ENCODE results near the gene HNRNPAB.
"Not testable (repeated sequence)": the region's sequence is repeated elsewhere in the genome, so short reads cannot be mapped to it uniquely, and the experiment has no call there.

HNRNPAB gene

DNA sequence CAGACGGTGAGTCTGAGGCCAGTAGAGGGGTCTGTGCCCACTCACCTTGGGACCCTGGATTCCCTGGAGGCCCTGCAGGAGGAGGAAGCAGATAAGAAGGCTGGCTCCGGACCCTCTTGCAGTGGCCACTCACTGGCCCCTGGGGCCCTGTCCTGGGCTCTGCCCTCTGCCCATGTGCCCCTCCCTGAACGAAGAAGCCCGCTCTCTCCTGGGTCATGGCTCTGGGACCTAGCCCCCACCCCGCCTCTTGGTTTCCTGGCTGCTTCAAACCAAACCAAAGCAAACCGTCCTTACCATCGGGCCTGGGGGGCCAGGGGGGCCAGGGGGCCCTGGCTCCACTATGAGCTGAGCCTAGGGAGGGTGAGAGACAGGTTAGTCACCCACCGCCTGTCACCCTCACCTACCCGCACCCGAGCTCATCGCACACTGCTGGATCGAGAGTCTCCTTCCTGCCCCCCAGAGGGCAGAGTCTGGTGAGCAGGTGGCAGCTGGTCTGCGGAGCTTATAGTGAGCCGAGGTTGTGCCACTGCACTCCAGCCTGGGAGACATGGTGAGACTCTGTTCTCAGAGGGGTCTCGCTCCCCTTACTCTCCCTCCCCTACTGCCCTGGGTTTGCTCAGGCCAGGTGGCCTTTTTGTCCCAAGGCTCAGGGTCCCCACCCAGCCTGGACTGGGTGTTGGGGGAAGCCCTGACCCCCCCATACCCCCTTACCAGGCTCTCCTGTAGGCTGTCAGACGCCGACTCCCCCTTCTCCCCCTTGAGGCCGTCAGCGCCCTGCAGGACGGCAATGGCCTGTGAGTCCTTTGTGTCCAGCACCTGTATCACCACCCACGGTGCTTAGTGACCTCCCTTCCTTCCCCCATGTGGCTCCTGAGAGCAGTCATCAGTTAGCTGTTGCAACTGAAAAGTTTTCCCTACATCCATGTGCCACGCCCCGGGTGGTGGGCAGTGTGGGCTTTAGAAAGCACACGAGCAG, 43.4 kb downstream of the HNRNPAB start:
- DNase-seq: no peak

DNA sequence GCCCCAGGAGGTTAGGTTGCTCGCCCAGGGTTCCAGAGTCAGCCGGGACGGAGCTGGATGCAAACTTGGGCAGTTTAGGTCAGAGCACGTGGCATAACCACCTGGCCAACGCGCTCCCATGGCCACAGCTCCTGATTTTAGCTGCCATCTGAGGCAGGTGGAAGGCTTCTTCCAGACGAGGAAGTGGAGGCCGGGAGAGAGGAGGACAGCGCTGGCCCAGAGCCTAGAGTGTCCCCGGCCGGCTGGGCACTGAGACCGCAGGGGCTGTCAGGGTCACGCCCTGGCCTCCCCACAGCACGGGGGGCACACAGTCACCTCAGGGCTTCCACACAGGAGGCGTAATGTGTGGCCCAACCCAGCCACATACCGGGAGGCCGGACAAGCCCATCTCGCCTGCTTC, 44.4 kb downstream of the HNRNPAB start:
- DNase-seq: no peak

DNA sequence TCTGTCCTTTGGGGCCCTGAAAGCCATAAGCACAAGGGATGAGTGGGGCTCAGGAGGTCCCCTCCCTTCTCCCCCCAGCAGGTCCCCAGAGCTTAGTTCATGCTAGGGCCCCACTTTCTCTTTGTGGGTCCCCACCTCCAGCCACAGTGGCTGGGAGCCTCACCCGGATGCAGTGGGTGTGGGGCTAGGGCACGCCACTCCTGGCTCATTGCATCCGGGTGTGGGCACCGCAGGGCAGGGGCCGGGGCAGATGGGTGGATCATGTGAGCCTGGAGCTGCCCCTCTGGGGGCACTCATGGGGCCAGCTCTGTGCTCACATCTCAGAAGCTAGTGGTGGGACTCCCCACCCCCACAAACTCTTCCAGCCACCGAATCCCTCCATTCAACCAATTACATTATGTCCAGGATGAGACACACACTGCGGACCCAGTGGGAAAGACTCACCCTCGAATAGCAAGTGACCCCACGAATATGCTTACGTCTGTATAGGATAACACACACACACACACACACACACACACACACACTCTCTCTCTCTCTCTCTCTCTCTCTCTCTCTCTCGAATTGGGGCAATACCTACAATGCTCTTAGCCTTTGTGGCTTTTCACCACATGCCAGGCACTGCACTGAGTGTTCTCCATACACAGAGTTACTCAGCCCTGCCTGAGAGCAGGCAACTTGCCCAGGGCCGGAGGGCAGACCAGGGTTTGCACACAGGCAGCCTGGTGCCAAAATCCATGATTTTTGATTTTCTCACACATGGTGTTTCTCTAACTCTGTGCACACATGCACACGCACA, 45.1 kb downstream of the HNRNPAB start:
- DNase-seq: no peak

DNA sequence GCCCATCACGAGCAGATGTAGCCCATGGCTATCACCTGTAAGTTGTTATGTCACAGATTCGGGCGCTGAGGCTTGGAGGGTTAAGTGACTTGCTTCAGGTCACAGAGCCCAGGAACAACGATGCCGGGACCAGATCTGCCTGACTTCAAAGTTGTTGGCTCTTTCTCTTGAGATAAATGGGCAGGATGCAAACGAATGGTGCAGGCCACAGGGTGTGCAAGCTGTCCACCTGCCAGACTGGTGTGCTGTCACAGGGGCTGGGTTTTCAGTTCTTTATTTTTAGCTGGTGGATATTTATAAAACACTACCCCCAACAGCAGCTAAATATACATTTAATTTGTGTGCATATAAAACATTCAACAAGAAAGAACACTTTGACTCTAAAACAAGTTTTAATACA, 45.9 kb downstream of the HNRNPAB start:
- no peak for DNase-seq

DNA sequence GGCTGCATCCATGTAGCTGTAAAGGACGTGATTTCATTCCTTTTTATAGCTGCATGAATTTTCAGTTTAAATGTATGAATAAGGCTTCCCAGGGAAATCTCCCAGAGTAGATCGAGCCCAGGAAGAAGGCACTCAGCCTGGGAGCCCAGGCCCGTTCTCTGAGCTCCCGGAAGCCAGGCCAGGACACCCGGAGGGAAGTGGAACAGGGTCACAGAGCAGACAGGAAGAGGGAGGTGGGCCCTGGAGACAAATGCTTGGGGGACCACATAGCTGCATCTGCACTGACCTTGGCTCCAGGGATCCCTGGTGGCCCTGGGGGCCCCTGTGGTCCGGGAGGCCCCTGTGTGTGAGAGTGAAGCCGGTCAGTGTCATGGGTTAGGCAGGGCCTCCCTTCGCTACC, 47.9 kb downstream of the HNRNPAB start:
- no peak for DNase-seq

DNA sequence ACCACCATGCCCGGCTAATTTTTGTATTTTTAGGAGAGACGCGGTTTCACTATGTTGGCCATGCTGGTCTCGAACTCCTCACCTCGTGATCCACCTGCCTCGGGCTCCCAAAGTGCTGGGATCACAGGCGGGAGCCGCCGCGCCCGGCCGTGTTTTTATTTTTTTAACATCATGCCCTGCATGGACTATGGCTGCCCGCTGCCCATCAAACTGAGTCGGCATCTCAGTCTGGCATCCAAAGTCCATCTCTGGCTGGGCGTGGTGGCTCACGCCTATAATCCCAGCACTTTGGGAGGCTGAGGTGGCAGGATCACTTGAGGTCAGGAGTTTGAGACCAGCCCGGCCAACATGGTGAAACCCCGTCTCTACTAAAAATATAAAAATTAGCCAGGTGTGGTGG, 49.3 kb downstream of the HNRNPAB start:
- DNase-seq: not testable (repeated sequence)

DNA sequence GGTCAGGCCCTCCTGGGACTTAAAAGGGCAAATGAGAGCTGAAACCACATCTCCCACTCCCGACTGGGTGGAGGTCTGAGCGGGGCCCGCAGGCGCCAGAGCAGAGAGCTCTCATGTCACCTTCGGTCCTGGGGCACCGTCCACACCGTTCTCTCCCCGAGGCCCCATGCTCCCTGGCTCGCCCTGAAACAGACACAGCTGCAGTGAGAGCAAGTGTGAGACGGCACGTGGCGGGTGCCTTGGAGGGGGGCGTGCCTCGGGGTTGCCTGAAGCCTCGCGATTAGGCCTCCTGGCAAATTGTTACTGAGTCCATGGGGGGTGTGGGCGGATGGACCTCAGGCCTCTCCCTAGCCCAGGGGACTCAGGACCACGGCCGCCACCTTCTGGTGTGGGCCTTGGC, 52.4 kb downstream of the HNRNPAB start:
- no peak for DNase-seq

DNA sequence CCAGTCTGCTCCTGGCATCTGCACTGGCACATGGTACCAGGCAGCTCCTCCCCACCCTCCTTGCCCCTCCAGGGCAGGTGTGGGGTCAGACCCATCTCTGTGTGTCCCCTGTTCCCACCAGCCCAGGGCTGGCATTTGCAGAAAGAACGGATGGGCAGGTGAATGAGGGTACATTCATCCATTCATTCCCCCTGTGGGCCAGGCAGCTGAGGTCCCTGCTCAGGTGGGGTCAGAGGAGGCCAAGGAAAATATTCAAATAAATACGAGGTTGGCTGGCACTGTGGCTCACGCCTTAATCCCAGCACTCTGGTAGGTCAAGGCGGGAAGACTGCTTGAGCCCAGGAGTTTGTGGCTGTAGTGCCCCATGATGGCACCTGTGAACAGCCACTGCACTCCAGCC, 53.3 kb downstream of the HNRNPAB start:
- no peak for DNase-seq

DNA sequence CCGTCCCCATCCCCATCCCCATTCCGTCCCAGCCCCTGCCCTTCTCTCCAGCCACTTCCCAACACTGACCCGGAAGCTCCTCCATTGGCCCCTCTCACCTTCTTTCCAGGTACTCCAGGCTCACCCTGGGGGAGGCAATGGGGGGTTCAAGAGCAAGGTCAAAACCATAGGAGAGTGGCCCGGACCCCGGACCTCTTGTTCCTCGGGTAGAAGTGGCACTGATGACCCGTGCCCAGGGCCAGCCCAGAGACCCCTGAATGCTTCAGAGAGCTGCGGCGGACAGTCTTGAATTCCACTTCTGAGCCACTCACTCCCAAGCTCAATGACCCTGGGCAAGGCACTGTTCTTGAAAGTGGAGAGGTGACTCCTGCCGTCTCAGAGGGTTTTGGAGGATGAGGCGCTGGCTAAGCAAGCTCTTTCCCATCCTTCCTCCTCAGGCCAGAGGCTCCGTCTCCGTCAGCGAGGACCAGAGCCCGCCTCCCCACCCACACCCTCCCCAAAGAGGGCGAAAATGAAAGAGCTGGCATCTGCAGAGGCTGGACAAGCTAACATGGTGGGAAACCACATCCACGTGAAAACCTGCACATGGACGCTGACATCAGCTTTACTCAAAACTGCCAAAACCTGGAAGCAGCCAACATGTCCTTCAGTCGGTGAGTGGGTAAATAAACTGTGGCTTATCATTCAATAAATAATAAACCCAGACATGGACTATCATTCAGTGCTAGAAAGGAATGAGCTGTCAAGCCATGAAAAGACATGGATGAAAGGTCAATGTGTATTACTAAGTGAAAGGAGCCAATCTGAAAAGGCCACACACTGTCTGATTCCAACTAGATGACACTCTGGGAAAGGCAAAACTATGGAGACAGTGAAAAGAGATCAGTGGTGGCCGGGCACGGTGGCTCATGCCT, 55.5 kb downstream of the HNRNPAB start:
- no peak for DNase-seq
